Measurements from ENCODE around the gene THRAP3. TPM values are rescaled to one million over a fixed set of nuclear protein-coding genes. Genes with fewer than 3 reads are reported as not detected.
A peak's percentile ranks its signal among the peaks of the same experiment; 100 is the strongest.

THRAP3 gene
- total RNA-seq, 2 donors from 2014 or later: 145 to 165 TPM

DNA sequence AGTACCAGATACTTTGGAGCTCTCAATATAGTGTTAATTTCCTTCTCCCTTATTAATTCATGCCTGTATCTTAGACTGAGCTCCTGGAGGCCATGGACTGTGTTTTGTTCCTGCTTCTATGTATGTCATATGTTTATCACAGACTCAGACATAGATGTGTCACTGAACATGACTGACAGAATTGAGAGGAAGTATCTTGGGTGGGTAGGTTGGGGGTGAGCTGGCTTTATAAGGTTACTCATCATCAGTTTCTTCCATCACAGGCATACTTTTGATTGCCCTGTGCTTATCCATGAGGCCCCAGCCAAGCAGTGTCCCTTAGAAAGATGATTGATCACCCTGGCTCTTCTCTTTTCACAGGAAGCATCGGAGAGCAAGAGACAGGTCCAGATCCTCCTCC, 76.3 kb downstream of the THRAP3 start:
- no peaks in the 10 kb centered on the region for H3K27me3 Mint-ChIP-seq (ENCODE audit: insufficient read depth)
- no peak overlapping the region for H3K4me3 Mint-ChIP-seq
- H3K9ac ChIP-seq (ENCODE audit: extremely low read depth, low read length, poor library complexity, severe bottlenecking): no peak overlapping the region
- no peaks in the 10 kb centered on the region for H3K27me3 ChIP-seq (ENCODE audit: control insufficient read depth, insufficient read depth, low read length, poor library complexity, severe bottlenecking)
- H3K4me1 Mint-ChIP-seq: peaks cover 17% of the 10 kb centered on the region
- 80% methylated on average over 1 of the region's 1 CpG; no CpG with 5 or more reads in 1 of the 2 experiments for WGBS, 2 experiments (ENCODE audit: insufficient coverage in 1 of 2, insufficient read length in 1 of 2)
- peak overlapping the region; percentile 81 for H3K27ac Mint-ChIP-seq
- peaks cover 21% of the 10 kb centered on the region for H3K4me1 ChIP-seq (ENCODE audit: control insufficient read depth, insufficient read depth, low read length)
- DNase-seq: peak; percentile 13
- no peak overlapping the region for H3K27ac ChIP-seq (ENCODE audit: low read depth, low read length)
- peaks cover 79% of the 10 kb centered on the region for H3K36me3 Mint-ChIP-seq (ENCODE audit: low read depth)
- H3K36me3 ChIP-seq (ENCODE audit: control insufficient read depth, insufficient read depth, low read length): peaks cover 77% of the 10 kb centered on the region
- TF ChIP-seq, protein P1, sequence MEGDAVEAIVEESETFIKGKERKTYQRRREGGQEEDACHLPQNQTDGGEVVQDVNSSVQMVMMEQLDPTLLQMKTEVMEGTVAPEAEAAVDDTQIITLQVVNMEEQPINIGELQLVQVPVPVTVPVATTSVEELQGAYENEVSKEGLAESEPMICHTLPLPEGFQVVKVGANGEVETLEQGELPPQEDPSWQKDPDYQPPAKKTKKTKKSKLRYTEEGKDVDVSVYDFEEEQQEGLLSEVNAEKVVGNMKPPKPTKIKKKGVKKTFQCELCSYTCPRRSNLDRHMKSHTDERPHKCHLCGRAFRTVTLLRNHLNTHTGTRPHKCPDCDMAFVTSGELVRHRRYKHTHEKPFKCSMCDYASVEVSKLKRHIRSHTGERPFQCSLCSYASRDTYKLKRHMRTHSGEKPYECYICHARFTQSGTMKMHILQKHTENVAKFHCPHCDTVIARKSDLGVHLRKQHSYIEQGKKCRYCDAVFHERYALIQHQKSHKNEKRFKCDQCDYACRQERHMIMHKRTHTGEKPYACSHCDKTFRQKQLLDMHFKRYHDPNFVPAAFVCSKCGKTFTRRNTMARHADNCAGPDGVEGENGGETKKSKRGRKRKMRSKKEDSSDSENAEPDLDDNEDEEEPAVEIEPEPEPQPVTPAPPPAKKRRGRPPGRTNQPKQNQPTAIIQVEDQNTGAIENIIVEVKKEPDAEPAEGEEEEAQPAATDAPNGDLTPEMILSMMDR (conservative IDR thresholded peaks at IDR 0.05): no peak
- H3K9me3 ChIP-seq (ENCODE audit: control insufficient read depth, low read length): no peaks in the 10 kb centered on the region
- H3K9me3 Mint-ChIP-seq: no peaks in the 10 kb centered on the region
- H3K4me3 ChIP-seq (ENCODE audit: low read length): no peak overlapping the region

- Mint-ChIP-seq H3K27ac (no peak overlapping the region), H3K27me3 (ENCODE audit: insufficient read depth) (no peaks in the 10 kb centered on the region), H3K9me3 (no peaks in the 10 kb centered on the region), H3K4me1 (peaks cover 17% of the 10 kb centered on the region), H3K36me3 (ENCODE audit: low read depth) (peaks cover 74% of the 10 kb centered on the region), H3K4me3 (no peak overlapping the region)
- WGBS, 2 experiments (ENCODE audit: insufficient coverage in 1 of 2, insufficient read length in 1 of 2): 88% methylated on average over 1 of the region's 1 CpG; no CpG with 5 or more reads in 1 of the 2 experiments
- Histone ChIP-seq H3K9ac (ENCODE audit: extremely low read depth, low read length, poor library complexity, severe bottlenecking) (no peak overlapping the region), H3K27me3 (ENCODE audit: control insufficient read depth, insufficient read depth, low read length, poor library complexity, severe bottlenecking) (no peaks in the 10 kb centered on the region), H3K4me3 (ENCODE audit: low read length) (no peak overlapping the region), H3K27ac (ENCODE audit: low read depth, low read length) (no peak overlapping the region), H3K36me3 (ENCODE audit: control insufficient read depth, insufficient read depth, low read length) (peaks cover 72% of the 10 kb centered on the region), H3K9me3 (ENCODE audit: control insufficient read depth, low read length) (no peaks in the 10 kb centered on the region), H3K4me1 (ENCODE audit: control insufficient read depth, insufficient read depth, low read length) (peaks cover 26% of the 10 kb centered on the region)
- peak; percentile 10 for DNase-seq
- TF ChIP-seq, protein P1 (conservative IDR thresholded peaks at IDR 0.05): no peak
Measured at GRCh38 chr1:36301220-36301619, 77.0 kb downstream of the THRAP3 start.

DNA sequence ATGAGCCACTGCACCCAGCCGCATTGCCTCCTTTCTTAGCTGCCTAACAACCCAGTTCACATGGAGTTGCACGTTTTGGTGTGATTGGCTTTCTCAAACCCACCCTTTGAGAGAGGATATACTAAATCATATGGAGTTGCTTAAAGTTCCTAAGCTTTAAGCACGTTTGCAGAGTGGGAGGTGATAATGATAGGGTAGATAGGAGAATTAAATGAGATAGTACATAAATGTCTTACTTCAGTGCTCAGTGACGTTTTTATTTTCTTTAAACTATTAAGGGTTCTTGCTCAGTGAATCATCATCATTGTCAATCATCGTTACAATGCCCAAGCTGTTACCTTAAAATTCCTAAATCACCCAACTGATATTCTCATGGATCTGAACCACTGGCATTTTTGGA, 79.0 kb downstream of the THRAP3 start:
- Mint-ChIP-seq H3K4me3 (no peak overlapping the region), H3K36me3 (ENCODE audit: low read depth) (peaks cover 62% of the 10 kb centered on the region), H3K4me1 (peaks cover 21% of the 10 kb centered on the region), H3K27ac (no peak overlapping the region), H3K9me3 (no peaks in the 10 kb centered on the region), H3K27me3 (ENCODE audit: insufficient read depth) (peaks cover 2% of the 10 kb centered on the region)
- no peaks in the 10 kb centered on the region for H3K27me3 ChIP-seq (ENCODE audit: control insufficient read depth, insufficient read depth, low read length, poor library complexity, severe bottlenecking)
- TF ChIP-seq, protein P1 (conservative IDR thresholded peaks at IDR 0.05): no peak
- peak; percentile 14 for DNase-seq
- no peak overlapping the region for H3K27ac ChIP-seq (ENCODE audit: low read depth, low read length)
- peaks cover 26% of the 10 kb centered on the region for H3K4me1 ChIP-seq (ENCODE audit: control insufficient read depth, insufficient read depth, low read length)
- H3K9ac ChIP-seq (ENCODE audit: extremely low read depth, low read length, poor library complexity, severe bottlenecking): no peak overlapping the region
- no peaks in the 10 kb centered on the region for H3K9me3 ChIP-seq (ENCODE audit: control insufficient read depth, low read length)
- H3K36me3 ChIP-seq (ENCODE audit: control insufficient read depth, insufficient read depth, low read length): peaks cover 53% of the 10 kb centered on the region
- H3K4me3 ChIP-seq (ENCODE audit: low read length): no peak overlapping the region
- 89 to 95% methylated on average over 3 to 5 of the region's 5 CpGs for whole genome bisulfite sequencing, 2 experiments (ENCODE audit: insufficient coverage in 1 of 2, insufficient read length in 1 of 2)
